Measurements from ENCODE around the gene ARHGDIA. TPM values are rescaled to one million over a fixed set of nuclear protein-coding genes. Genes with fewer than 3 reads are reported as not detected.

The ARHGDIA gene
- total RNA-seq, 5 donors from 2014 or later (not counting 1 experiment from before 2014, with no cell fraction given), result 473 to 577 (median 504) TPM

DNA sequence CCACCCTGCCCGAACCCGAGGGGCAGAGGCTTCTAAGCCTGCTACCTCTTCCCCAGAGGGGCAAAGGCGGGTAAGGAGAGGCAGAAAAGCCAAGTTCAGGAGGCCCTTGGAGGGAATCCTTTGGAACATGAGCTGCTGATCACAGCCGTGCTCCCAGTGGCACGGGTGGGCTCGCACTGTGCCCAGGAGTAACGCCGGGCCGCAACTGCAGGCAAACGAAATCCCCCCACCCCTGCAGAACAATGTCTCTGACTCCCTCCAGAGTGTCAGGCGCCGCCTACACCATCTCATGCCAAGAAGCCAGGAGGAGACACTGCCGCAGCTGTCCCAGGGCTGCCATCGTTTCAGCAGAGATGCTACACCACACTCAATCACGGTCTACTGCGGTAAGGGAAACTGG is 19.7 kb downstream of the ARHGDIA start:
- no peaks in the 10 kb centered on the region for H3K27me3 ChIP-seq (replicated peaks in 1 of 2; ENCODE audit: control insufficient read depth in 2 of 2, extremely low read depth in 1 of 2, insufficient read depth in 2 of 2, low read length in 1 of 2)
- WGBS (ENCODE audit: insufficient coverage), result 94% methylated on average over 16 of the region's 16 CpGs
- no peaks in the 10 kb centered on the region for H3K9me3 ChIP-seq
- peaks cover 0 to 3% of the 10 kb centered on the region in 2 experiments for H3K4me1 ChIP-seq (ENCODE audit: control insufficient read depth in 1 of 2, extremely low read depth in 1 of 2, insufficient read depth in 2 of 2, low read length in 2 of 2)
- ChIA-PET POLR2A (no interaction called here), CTCF (no interaction called here)
- no peaks in the 10 kb centered on the region for H3K9me3 Mint-ChIP-seq
- no peak for DNase-seq
- H3K36me3 ChIP-seq (ENCODE audit: control insufficient read depth in 2 of 2, extremely low read depth in 1 of 2, insufficient read depth in 1 of 2, low read length in 1 of 2), result peaks cover 9 to 66% of the 10 kb centered on the region in 2 donors
- H3K4me3 Mint-ChIP-seq, result no peak overlapping the region
- H3K4me1 Mint-ChIP-seq, result peaks cover 0 to 3% (median 2%) of the 10 kb centered on the region in 3 donors
- peaks cover 14% of the 10 kb centered on the region for H3K36me3 Mint-ChIP-seq
- H3K27me3 Mint-ChIP-seq, result no peaks in the 10 kb centered on the region
- no peak overlapping the region for H3K27ac ChIP-seq (ENCODE audit: low read length)
- no peak overlapping the region for H3K27ac Mint-ChIP-seq
- ATAC-seq (replicated peaks in 1 of 4), result no peak
- no peak overlapping the region for H3K4me3 ChIP-seq (ENCODE audit: control insufficient read depth in 1 of 2, extremely low read depth in 1 of 2, low read length in 1 of 2)

- no peak overlapping the region for H3K4me3 ChIP-seq (ENCODE audit: control insufficient read depth in 1 of 2, extremely low read depth in 1 of 2, low read length in 1 of 2)
- H3K4me1 Mint-ChIP-seq, result no peaks in the 10 kb centered on the region
- H3K36me3 ChIP-seq (ENCODE audit: control insufficient read depth in 2 of 2, extremely low read depth in 1 of 2, insufficient read depth in 1 of 2, low read length in 1 of 2), result peaks cover 11 to 70% of the 10 kb centered on the region in 2 donors
- DNase-seq (no peak), ATAC-seq (replicated peaks in 1 of 4) (no peak)
- WGBS (ENCODE audit: insufficient coverage), result 100% methylated on average over 3 of the region's 12 CpGs
- H3K36me3 Mint-ChIP-seq, result peaks cover 22% of the 10 kb centered on the region
- H3K27me3 ChIP-seq (replicated peaks in 1 of 2; ENCODE audit: control insufficient read depth in 2 of 2, extremely low read depth in 1 of 2, insufficient read depth in 2 of 2, low read length in 1 of 2), result no peaks in the 10 kb centered on the region
- no peak overlapping the region for H3K27ac Mint-ChIP-seq
- no peaks in the 10 kb centered on the region for H3K9me3 Mint-ChIP-seq
- ChIA-PET CTCF (no interaction called here), POLR2A (no interaction called here)
- H3K27me3 Mint-ChIP-seq, result no peaks in the 10 kb centered on the region
- H3K9me3 ChIP-seq, result no peaks in the 10 kb centered on the region
- no peaks in the 10 kb centered on the region for H3K4me1 ChIP-seq (ENCODE audit: control insufficient read depth in 1 of 2, extremely low read depth in 1 of 2, insufficient read depth in 2 of 2, low read length in 2 of 2)
- H3K4me3 Mint-ChIP-seq, result no peak overlapping the region
- no peak overlapping the region for H3K27ac ChIP-seq (ENCODE audit: low read length)
These were observed 21.7 kb downstream of the ARHGDIA start for GRCh38 chr17:81849457-81849856.

DNA sequence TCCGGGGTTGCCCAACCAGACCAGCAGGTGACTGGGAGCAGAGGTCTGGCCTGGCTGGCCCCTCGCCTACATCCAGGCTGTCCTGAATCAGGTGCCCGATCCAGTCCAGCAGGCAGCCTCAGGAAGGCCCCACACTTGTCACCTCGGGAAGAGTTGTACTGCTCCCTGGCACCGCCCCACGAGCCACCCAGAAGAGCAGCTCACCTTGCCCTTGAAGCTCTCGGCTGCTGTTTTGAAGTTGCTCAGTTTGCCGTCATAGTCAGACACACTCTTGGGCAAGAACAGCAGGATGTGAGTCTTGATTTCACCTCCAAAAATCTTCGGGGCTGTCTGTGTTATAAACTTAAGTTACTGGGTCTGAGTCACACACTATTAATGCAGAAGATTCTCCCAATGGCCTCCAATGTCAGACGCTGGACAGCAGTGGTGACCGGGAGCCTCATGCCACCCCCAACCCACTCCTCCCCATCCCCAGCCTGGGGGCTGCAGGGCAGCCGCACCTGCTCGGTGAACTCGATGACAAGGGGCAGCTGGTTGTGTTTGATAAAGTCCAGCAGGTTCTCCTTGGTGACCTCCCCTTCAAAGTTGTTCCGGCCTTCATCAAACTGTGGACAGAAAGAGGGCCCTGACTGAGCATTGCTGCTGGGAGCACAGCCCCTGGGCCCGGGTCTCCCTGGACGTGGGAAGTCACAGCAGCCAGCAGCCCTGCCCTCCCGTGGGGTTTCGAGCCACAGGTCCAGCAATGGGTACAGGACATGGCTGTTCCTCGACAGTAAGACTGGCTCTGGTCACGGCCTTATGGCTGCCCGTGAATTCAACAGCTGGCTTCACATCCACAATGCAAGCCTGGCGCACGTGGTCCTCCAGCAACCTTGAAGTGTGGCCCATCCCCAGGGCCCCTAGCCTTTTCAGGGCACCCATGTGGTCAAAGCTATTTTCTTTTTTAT is 24.1 kb downstream of the ARHGDIA start:
- 97% methylated on average over 19 of the region's 24 CpGs for WGBS (ENCODE audit: insufficient coverage)
- no peak overlapping the region for H3K4me3 Mint-ChIP-seq
- H3K36me3 ChIP-seq (ENCODE audit: control insufficient read depth in 2 of 2, extremely low read depth in 1 of 2, insufficient read depth in 1 of 2, low read length in 1 of 2), result peaks cover 15 to 65% of the 10 kb centered on the region in 2 donors
- DNase-seq, result no peak
- POLR2A ChIA-PET, result no interaction called here
- H3K27me3 ChIP-seq (replicated peaks in 1 of 2; ENCODE audit: control insufficient read depth in 2 of 2, extremely low read depth in 1 of 2, insufficient read depth in 2 of 2, low read length in 1 of 2), result no peaks in the 10 kb centered on the region
- ATAC-seq (replicated peaks in 1 of 4), result no peak
- no peaks in the 10 kb centered on the region for H3K9me3 Mint-ChIP-seq
- H3K36me3 Mint-ChIP-seq, result peaks cover 20% of the 10 kb centered on the region
- CTCF ChIA-PET, result interaction anchor here in 1 of 2 donors (0.7 kb wide), 1 partner anchor 21 kb away, joined by 5 read pairs; no protein-coding TSS in a partner anchor
- no peaks in the 10 kb centered on the region for H3K4me1 ChIP-seq (ENCODE audit: control insufficient read depth in 1 of 2, extremely low read depth in 1 of 2, insufficient read depth in 2 of 2, low read length in 2 of 2)
- H3K4me3 ChIP-seq (ENCODE audit: control insufficient read depth in 1 of 2, extremely low read depth in 1 of 2, low read length in 1 of 2), result no peak overlapping the region
- no peaks in the 10 kb centered on the region for H3K4me1 Mint-ChIP-seq
- no peak overlapping the region for H3K27ac Mint-ChIP-seq
- H3K9me3 ChIP-seq, result no peaks in the 10 kb centered on the region
- no peaks in the 10 kb centered on the region for H3K27me3 Mint-ChIP-seq
- no peak overlapping the region for H3K27ac ChIP-seq (ENCODE audit: low read length)

DNA sequence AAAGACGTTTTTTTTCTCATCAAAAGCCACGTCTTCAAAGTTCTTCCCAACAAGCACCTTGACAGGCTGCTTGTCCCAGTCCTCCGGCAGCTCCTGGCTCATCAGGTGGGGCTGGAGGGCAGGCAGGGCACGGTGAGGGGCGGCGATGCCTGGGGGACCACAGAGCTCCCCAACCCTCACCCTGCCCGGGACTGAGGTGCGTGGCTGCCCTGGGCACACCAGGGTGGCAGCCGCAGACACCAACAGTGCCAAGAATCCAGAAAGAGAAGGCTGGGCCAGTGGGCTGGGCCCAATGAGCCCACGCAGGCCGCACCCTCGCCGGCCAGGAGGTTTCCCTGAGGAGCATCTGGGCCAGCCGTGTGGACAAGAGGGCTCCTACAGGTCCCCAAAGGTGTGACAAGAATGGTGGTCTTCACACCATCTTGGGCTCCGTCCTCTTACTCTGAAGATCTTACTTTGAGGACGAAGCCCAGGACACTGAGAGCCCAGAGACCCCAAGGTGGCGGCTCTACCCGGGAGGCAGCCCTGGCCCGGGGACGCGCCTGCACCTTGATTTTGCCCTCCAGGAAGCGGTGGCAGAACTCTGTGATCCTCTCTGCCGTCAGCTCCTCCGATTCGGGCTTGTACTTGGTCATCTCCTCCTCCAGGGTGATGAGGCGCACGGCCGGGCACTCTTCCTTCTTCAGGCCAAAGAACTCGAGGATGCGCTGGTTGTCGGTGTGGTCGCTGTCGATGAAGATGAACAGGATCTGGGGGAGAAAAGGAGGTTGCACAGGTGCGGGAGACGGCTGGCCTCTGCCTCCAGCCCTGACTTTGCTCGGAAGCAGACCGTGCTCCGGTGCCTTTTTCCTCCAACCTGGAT is 25.0 kb downstream of the ARHGDIA start:
- Mint-ChIP-seq H3K4me3 (no peak overlapping the region), H3K4me1 (no peaks in the 10 kb centered on the region), H3K9me3 (no peaks in the 10 kb centered on the region), H3K27me3 (no peaks in the 10 kb centered on the region), H3K36me3 (peaks cover 20% of the 10 kb centered on the region), H3K27ac (no peak overlapping the region)
- no peaks in the 10 kb centered on the region for H3K27me3 ChIP-seq (replicated peaks in 1 of 2; ENCODE audit: control insufficient read depth in 2 of 2, extremely low read depth in 1 of 2, insufficient read depth in 2 of 2, low read length in 1 of 2)
- ATAC-seq (replicated peaks in 1 of 4), result no peak
- H3K27ac ChIP-seq (ENCODE audit: low read length), result no peak overlapping the region
- whole genome bisulfite sequencing (ENCODE audit: insufficient coverage), result 97% methylated on average over 28 of the region's 38 CpGs
- H3K4me1 ChIP-seq (ENCODE audit: control insufficient read depth in 1 of 2, extremely low read depth in 1 of 2, insufficient read depth in 2 of 2, low read length in 2 of 2), result no peaks in the 10 kb centered on the region
- no peak for DNase-seq
- ChIA-PET POLR2A (no interaction called here), CTCF (no interaction called here)
- H3K36me3 ChIP-seq (ENCODE audit: control insufficient read depth in 2 of 2, extremely low read depth in 1 of 2, insufficient read depth in 1 of 2, low read length in 1 of 2), result peaks cover 15 to 56% of the 10 kb centered on the region in 2 donors
- no peak overlapping the region for H3K4me3 ChIP-seq (ENCODE audit: control insufficient read depth in 1 of 2, extremely low read depth in 1 of 2, low read length in 1 of 2)
- no peaks in the 10 kb centered on the region for H3K9me3 ChIP-seq

DNA sequence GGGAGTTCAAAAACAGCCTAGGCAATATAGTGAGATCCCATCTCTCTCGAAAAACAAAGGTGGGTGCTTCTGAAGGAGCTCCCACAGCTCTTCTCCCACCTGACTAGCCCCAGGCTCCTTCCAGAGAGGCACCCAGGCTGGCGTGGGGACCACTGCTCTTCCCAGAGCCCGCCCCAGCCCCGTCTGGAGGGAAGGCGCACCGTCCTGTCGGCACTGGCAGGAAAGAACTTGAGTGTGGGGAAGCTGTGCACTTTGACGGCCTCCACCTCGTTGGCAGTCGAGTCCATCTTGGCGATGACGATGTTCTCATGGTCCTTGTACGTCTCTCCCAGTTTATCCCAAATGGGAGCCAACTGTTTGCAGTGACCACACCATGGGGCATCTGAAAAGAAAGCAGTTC is 25.8 kb downstream of the ARHGDIA start:
- H3K4me3 ChIP-seq (ENCODE audit: control insufficient read depth in 1 of 2, extremely low read depth in 1 of 2, low read length in 1 of 2), result no peak overlapping the region

GRCh38 chr17:81844887-81845286 is 26.2 kb downstream of the ARHGDIA start:
- Histone ChIP-seq H3K27me3 (replicated peaks in 1 of 2; ENCODE audit: control insufficient read depth in 2 of 2, extremely low read depth in 1 of 2, insufficient read depth in 2 of 2, low read length in 1 of 2) (no peaks in the 10 kb centered on the region), H3K4me1 (ENCODE audit: control insufficient read depth in 1 of 2, extremely low read depth in 1 of 2, insufficient read depth in 2 of 2, low read length in 2 of 2) (no peaks in the 10 kb centered on the region), H3K4me3 (ENCODE audit: control insufficient read depth in 1 of 2, extremely low read depth in 1 of 2, low read length in 1 of 2) (no peak overlapping the region), H3K27ac (ENCODE audit: low read length) (no peak overlapping the region), H3K9me3 (no peaks in the 10 kb centered on the region), H3K36me3 (ENCODE audit: control insufficient read depth in 2 of 2, extremely low read depth in 1 of 2, insufficient read depth in 1 of 2, low read length in 1 of 2) (peaks cover 15 to 55% of the 10 kb centered on the region in 2 donors)
- H3K4me3 Mint-ChIP-seq, result no peak overlapping the region
- H3K9me3 Mint-ChIP-seq, result no peaks in the 10 kb centered on the region
- no peak overlapping the region for H3K27ac Mint-ChIP-seq
- CTCF ChIA-PET, result no interaction called here
- no peaks in the 10 kb centered on the region for H3K4me1 Mint-ChIP-seq
- DNase-seq (no peak), ATAC-seq (replicated peaks in 1 of 4) (no peak)
- peaks cover 20% of the 10 kb centered on the region for H3K36me3 Mint-ChIP-seq
- POLR2A ChIA-PET, result no interaction called here
- no peaks in the 10 kb centered on the region for H3K27me3 Mint-ChIP-seq
- 97% methylated on average over 7 of the region's 13 CpGs for WGBS (ENCODE audit: insufficient coverage)

More for the DNA sequence above, 25.8 kb downstream of the ARHGDIA start:
- no peak for DNase-seq
- no peak overlapping the region for H3K4me3 Mint-ChIP-seq
- no peaks in the 10 kb centered on the region for H3K4me1 ChIP-seq (ENCODE audit: control insufficient read depth in 1 of 2, extremely low read depth in 1 of 2, insufficient read depth in 2 of 2, low read length in 2 of 2)
- H3K27ac ChIP-seq (ENCODE audit: low read length), result no peak overlapping the region
- H3K4me1 Mint-ChIP-seq, result no peaks in the 10 kb centered on the region
- CTCF ChIA-PET, result no interaction called here
- H3K27ac Mint-ChIP-seq, result no peak overlapping the region
- no peaks in the 10 kb centered on the region for H3K9me3 Mint-ChIP-seq
- no peak for ATAC-seq (replicated peaks in 1 of 4)
- no peaks in the 10 kb centered on the region for H3K27me3 Mint-ChIP-seq
- WGBS (ENCODE audit: insufficient coverage), result 97% methylated on average over 11 of the region's 13 CpGs
- H3K27me3 ChIP-seq (replicated peaks in 1 of 2; ENCODE audit: control insufficient read depth in 2 of 2, extremely low read depth in 1 of 2, insufficient read depth in 2 of 2, low read length in 1 of 2), result no peaks in the 10 kb centered on the region
- POLR2A ChIA-PET, result no interaction called here
- H3K36me3 Mint-ChIP-seq, result peaks cover 20% of the 10 kb centered on the region
- H3K36me3 ChIP-seq (ENCODE audit: control insufficient read depth in 2 of 2, extremely low read depth in 1 of 2, insufficient read depth in 1 of 2, low read length in 1 of 2), result peaks cover 15 to 55% of the 10 kb centered on the region in 2 donors
- H3K9me3 ChIP-seq, result no peaks in the 10 kb centered on the region

All from T-cell (primary cell).